ENCODE data around the gene ADH1C. TPM values are rescaled to one million over a fixed set of nuclear protein-coding genes. Genes with fewer than 3 reads are reported as not detected.
"Not testable (repeated sequence)": the region's sequence is repeated elsewhere in the genome, so short reads cannot be mapped to it uniquely, and the experiment has no call there.

Gene ADH1C
- total RNA-seq, 4 donors from 2014 or later: 28.1 to 496 (median 231) TPM

DNA sequence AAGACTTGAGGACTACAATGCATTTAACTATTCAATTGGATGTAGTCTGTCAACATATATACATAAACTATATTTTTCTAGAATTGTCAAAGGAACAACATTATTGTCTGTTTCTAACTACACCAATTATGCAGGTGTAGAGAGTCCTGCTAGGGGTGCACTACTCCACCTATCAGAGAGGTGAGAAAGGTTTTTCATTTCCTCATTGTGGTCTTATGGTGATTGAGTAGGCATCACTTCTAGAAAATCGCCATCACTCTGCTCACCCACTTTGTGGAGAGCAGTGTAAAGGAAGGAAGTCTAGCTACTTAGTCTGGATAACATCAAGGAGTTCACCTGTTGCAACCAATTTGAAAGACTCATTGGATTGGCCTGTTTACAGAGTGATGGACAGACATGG, 4.4 kb upstream of the ADH1C start:
- Histone ChIP-seq H3K4me1 (peaks cover 5 to 25% (median 14%) of the 10 kb centered on the region in 4 donors), H3K36me3 (no peaks in the 10 kb centered on the region), H3K27ac (no peak overlapping the region), H3K9me3 (no peaks in the 10 kb centered on the region), H3K27me3 (no peaks in the 10 kb centered on the region), H3K4me3 (no peak overlapping the region)
- no peak for DNase-seq
- in situ Hi-C loops (cut with MboI; ENCODE audit: low pct_ligation_motif_present in 1 of 4, low pct_unique_long_range_greater_than_20kb in 1 of 4, low sequenced_read_pairs in 3 of 4): no loop called here
- TF ChIP-seq POLR2A (IDR thresholded peaks at IDR 0.05): no peak
- no peak for TF ChIP-seq EP300 (IDR thresholded peaks at IDR 0.05; ENCODE audit: low read depth)
- no peak for TF ChIP-seq CTCF (IDR thresholded peaks at IDR 0.05)
- no peak for TF ChIP-seq POLR2AphosphoS5 (IDR thresholded peaks at IDR 0.05)
- intact Hi-C loops (cut with DNase I; ENCODE audit: low total_unique reads): no loop called here
- 81 to 86% methylated on average over 1 of the region's 1 CpG for WGBS, 2 donors (ENCODE audit: low coverage in 1 of 2)

DNA sequence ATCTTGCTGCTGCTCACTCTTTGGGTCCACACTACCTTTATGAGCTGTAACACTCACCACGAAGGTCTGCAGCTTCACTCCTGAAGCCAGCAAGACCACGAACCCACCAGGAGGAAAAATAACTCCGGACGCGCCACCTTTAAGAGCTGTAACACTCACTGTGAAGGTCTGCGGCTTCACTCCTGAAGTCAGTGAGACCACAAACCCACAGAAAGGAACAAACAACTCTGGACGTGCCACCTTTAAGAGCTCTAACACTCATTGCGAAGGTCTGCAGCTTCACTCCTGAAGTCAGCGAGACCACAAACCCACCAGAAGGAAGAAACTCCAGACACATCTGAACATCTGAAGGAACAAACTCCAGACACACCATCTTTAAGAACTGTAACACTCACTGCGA, 3.6 kb upstream of the ADH1C start:
- H3K27me3 ChIP-seq; H3K4me3 ChIP-seq; H3K27ac ChIP-seq; intact Hi-C loops (cut with DNase I; ENCODE audit: low total_unique reads); in situ Hi-C loops (cut with MboI; ENCODE audit: low pct_ligation_motif_present in 1 of 4, low pct_unique_long_range_greater_than_20kb in 1 of 4, low sequenced_read_pairs in 3 of 4); H3K9me3 ChIP-seq; H3K36me3 ChIP-seq; DNase-seq: not testable (repeated sequence)
- WGBS, 2 donors (ENCODE audit: low coverage in 1 of 2): 68 to 89% methylated on average over 5 to 10 of the region's 10 CpGs
- H3K4me1 ChIP-seq: peaks cover 5 to 21% (median 13%) of the 10 kb centered on the region in 4 donors

GRCh38 chr4:99351487-99351886, 1.1 kb downstream of the ADH1C start:
- Histone ChIP-seq H3K27ac (peak overlapping the region in 3 of 4 donors; percentile 39 to 72 (median 66)), H3K27me3 (no peaks in the 10 kb centered on the region), H3K4me3 (peak overlapping the region in 3 of 4 donors; percentile 26 to 42 (median 27)), H3K4me1 (peaks cover 5 to 18% (median 9%) of the 10 kb centered on the region in 4 donors), H3K36me3 (no peaks in the 10 kb centered on the region), H3K9me3 (no peaks in the 10 kb centered on the region)
- 47 to 50% methylated on average over 1 to 2 of the region's 2 CpGs for WGBS, 2 donors (ENCODE audit: low coverage in 1 of 2)
- in situ Hi-C loops (cut with MboI; ENCODE audit: low pct_ligation_motif_present in 1 of 4, low pct_unique_long_range_greater_than_20kb in 1 of 4, low sequenced_read_pairs in 3 of 4) (no loop called here), intact Hi-C loops (cut with DNase I; ENCODE audit: low total_unique reads) (no loop called here)
- TF ChIP-seq POLR2AphosphoS5 (IDR thresholded peaks at IDR 0.05) (no peak), POLR2A (IDR thresholded peaks at IDR 0.05) (no peak), CTCF (IDR thresholded peaks at IDR 0.05) (no peak), EP300 (IDR thresholded peaks at IDR 0.05; ENCODE audit: low read depth) (no peak)
- DNase-seq: no peak

GRCh38 chr4:99349338-99349737, 3.2 kb downstream of the ADH1C start:
- Histone ChIP-seq H3K36me3 (peaks cover 0 to 3% (median 0%) of the 10 kb centered on the region in 4 donors), H3K9me3 (no peaks in the 10 kb centered on the region), H3K4me1 (peaks cover 5 to 18% (median 9%) of the 10 kb centered on the region in 4 donors), H3K27me3 (no peaks in the 10 kb centered on the region), H3K4me3 (peak overlapping the region in 1 of 4 donors; percentile 42), H3K27ac (no peak overlapping the region)
- intact Hi-C loops (cut with DNase I; ENCODE audit: low total_unique reads) (no loop called here), in situ Hi-C loops (cut with MboI; ENCODE audit: low pct_ligation_motif_present in 1 of 4, low pct_unique_long_range_greater_than_20kb in 1 of 4, low sequenced_read_pairs in 3 of 4) (no loop called here)
- TF ChIP-seq EP300 (IDR thresholded peaks at IDR 0.05; ENCODE audit: low read depth) (no peak), POLR2A (IDR thresholded peaks at IDR 0.05) (no peak), POLR2AphosphoS5 (IDR thresholded peaks at IDR 0.05) (no peak), CTCF (IDR thresholded peaks at IDR 0.05) (no peak)
- DNase-seq: no peak

- H3K4me1 ChIP-seq; H3K9me3 ChIP-seq; H3K27me3 ChIP-seq; H3K4me3 ChIP-seq; in situ Hi-C loops (cut with MboI; ENCODE audit: low pct_ligation_motif_present in 1 of 4, low pct_unique_long_range_greater_than_20kb in 1 of 4, low sequenced_read_pairs in 3 of 4); intact Hi-C loops (cut with DNase I; ENCODE audit: low total_unique reads); H3K36me3 ChIP-seq; DNase-seq; H3K27ac ChIP-seq: not testable (repeated sequence)
- WGBS, 2 donors (ENCODE audit: low coverage in 1 of 2): 69 to 84% methylated on average over 7 of the region's 7 CpGs
These were observed 9.9 kb downstream of the ADH1C start for GRCh38 chr4:99342624-99343023.
